CD1c-positive myeloid dendritic cell (primary cell): ENCODE measurements around the gene ARHGEF1.

ENCODE experiments used
- DNase-seq: peaks from one replicate; pipeline ENCODE4 v3.0.0-alpha.2; 2016; ENCODE audit errors: extremely low spot score

ARHGEF1 gene

GRCh38 chr19:41956621-41957020, 73.6 kb downstream of the ARHGEF1 start:
- no peak for DNase-seq
